Measurements from ENCODE around the gene ARHGEF19.
A peak's percentile ranks its signal among the peaks of the same experiment; 100 is the strongest.

ARHGEF19 gene

GRCh38 chr1:16155537-16156410 is 56.7 kb downstream of the ARHGEF19 start, which contains the start of gene EPHA2 (continued):
- TF ChIP-seq ZNF518A (tag by site-specific recombination; conservative IDR thresholded peaks at IDR 0.05; ENCODE audit: low read depth) = no peak
- TF ChIP-seq ZFP41 (tag by site-specific recombination; IDR thresholded peaks at IDR 0.05; ENCODE audit: borderline replicate concordance) = no peak
- TF ChIP-seq ZSCAN5A (tag by site-specific recombination; IDR thresholded peaks at IDR 0.05) = 0 out of 2 replicates have a peak, but pooled peaks have one; percentile 24
- no peak for TF ChIP-seq ZNF221 (tag by site-specific recombination; IDR thresholded peaks at IDR 0.05; ENCODE audit: borderline replicate concordance)
- no peak for TF ChIP-seq ZNF558 (tag by site-specific recombination; IDR thresholded peaks at IDR 0.05)
- TF ChIP-seq PRDM1 (tag by site-specific recombination; IDR thresholded peaks at IDR 0.05) = no peak
- TF ChIP-seq ZNF19 (tag by site-specific recombination; IDR thresholded peaks at IDR 0.05; ENCODE audit: low read depth) = no peak
- TF ChIP-seq ZNF10 (tag by site-specific recombination; IDR thresholded peaks at IDR 0.05) = no peak
- no peak for TF ChIP-seq ZNF830 (tag by site-specific recombination; IDR thresholded peaks at IDR 0.05; ENCODE audit: low read depth)
- TF ChIP-seq ZNF677 (tag by site-specific recombination; IDR thresholded peaks at IDR 0.05) = no peak
- no peak for TF ChIP-seq ZBTB7A (tag by site-specific recombination; IDR thresholded peaks at IDR 0.05; ENCODE audit: low read depth)
- TF ChIP-seq ZNF155 (tag by site-specific recombination; IDR thresholded peaks at IDR 0.05) = no peak
- TF ChIP-seq RBAK (tag by site-specific recombination; IDR thresholded peaks at IDR 0.05) = no peak
- TF ChIP-seq ZNF350 (tag by site-specific recombination; IDR thresholded peaks at IDR 0.05) = no peak
- TF ChIP-seq ZNF26 (tag by site-specific recombination; IDR thresholded peaks at IDR 0.05) = no peak
- no peak for TF ChIP-seq HOXD13 (CRISPR knock-in tag; IDR thresholded peaks at IDR 0.05; ENCODE audit: borderline replicate concordance)
- TF ChIP-seq GLIS2 (tag by site-specific recombination; IDR thresholded peaks at IDR 0.05) = no peak; the same call in none of the 2 replicates
- TF ChIP-seq PBX3 (CRISPR knock-in tag; IDR thresholded peaks at IDR 0.05) = no peak; the same call in 1 of the 2 replicates
- TF ChIP-seq ZBTB11 (tag by site-specific recombination; conservative IDR thresholded peaks at IDR 0.05; ENCODE audit: low read depth) = peak; percentile 68
- TF ChIP-seq ZNF132 (tag by site-specific recombination; IDR thresholded peaks at IDR 0.05; ENCODE audit: borderline replicate concordance) = no peak
- TF ChIP-seq ZNF610 (tag by site-specific recombination; IDR thresholded peaks at IDR 0.05; ENCODE audit: borderline replicate concordance) = peak; percentile 24; the same call in 1 of the 2 replicates
- TF ChIP-seq ZNF549 (tag by site-specific recombination; IDR thresholded peaks at IDR 0.05) = no peak
- no peak for TF ChIP-seq ZNF747 (tag by site-specific recombination; IDR thresholded peaks at IDR 0.05)
- TF ChIP-seq ZBTB1 (tag by site-specific recombination; IDR thresholded peaks at IDR 0.05) = peak; percentile 24; the same call in 1 of the 2 replicates
- TF ChIP-seq ZNF654 (tag by site-specific recombination; IDR thresholded peaks at IDR 0.05; ENCODE audit: low read depth) = no peak

All from HEK293 (cell line).